ENCODE results near the gene SERTAD2. TPM values are rescaled to one million over a fixed set of nuclear protein-coding genes. Genes with fewer than 3 reads are reported as not detected.

The SERTAD2 gene
- total RNA-seq, 2 donors from 2014 or later = 11.2 to 20.7 TPM

GRCh38 chr2:64640153-64641044, 13.3 kb downstream of the SERTAD2 start:
- intact Hi-C loops (cut with DNase I) = no loop called here
- Histone ChIP-seq H3K4me3 (no peak overlapping the region), H3K36me3 (peaks cover 1% of the 10 kb centered on the region), H3K27me3 (no peaks in the 10 kb centered on the region), H3K4me1 (no peaks in the 10 kb centered on the region), H3K9me3 (no peaks in the 10 kb centered on the region), H3K27ac (no peak overlapping the region), H3K9ac (ENCODE audit: low read depth in 2 of 2, low read length in 2 of 2) (no peak overlapping the region)
- TF ChIP-seq CTCF (IDR thresholded peaks at IDR 0.05) = no peak
- DNase-seq = no peak

- no peak for DNase-seq
- Histone ChIP-seq H3K27ac (no peak overlapping the region), H3K9ac (ENCODE audit: low read depth in 2 of 2, low read length in 2 of 2) (no peak overlapping the region), H3K27me3 (no peaks in the 10 kb centered on the region), H3K36me3 (peaks cover 7% of the 10 kb centered on the region), H3K4me1 (no peaks in the 10 kb centered on the region), H3K4me3 (no peak overlapping the region), H3K9me3 (no peaks in the 10 kb centered on the region)
- no peak for TF ChIP-seq CTCF (IDR thresholded peaks at IDR 0.05)
- intact Hi-C loops (cut with DNase I) = no loop called here
These were observed 14.0 kb downstream of the SERTAD2 start for GRCh38 chr2:64639691-64640090.

GRCh38 chr2:64638502-64639120, 15.1 kb downstream of the SERTAD2 start:
- no peaks in the 10 kb centered on the region for H3K27me3 ChIP-seq
- TF ChIP-seq CTCF (IDR thresholded peaks at IDR 0.05) = no peak
- no peak for DNase-seq
- intact Hi-C loops (cut with DNase I) = no loop called here
- no peak overlapping the region for H3K9ac ChIP-seq (ENCODE audit: low read depth in 2 of 2, low read length in 2 of 2)
- no peaks in the 10 kb centered on the region for H3K9me3 ChIP-seq
- H3K36me3 ChIP-seq = peaks cover 7% of the 10 kb centered on the region
- no peaks in the 10 kb centered on the region for H3K4me1 ChIP-seq
- H3K4me3 ChIP-seq = no peak overlapping the region
- H3K27ac ChIP-seq = no peak overlapping the region

- intact Hi-C loops (cut with DNase I) = no loop called here
- H3K4me1 ChIP-seq = no peaks in the 10 kb centered on the region
- no peaks in the 10 kb centered on the region for H3K27me3 ChIP-seq
- H3K27ac ChIP-seq = no peak overlapping the region
- no peak for DNase-seq
- H3K9ac ChIP-seq (ENCODE audit: low read depth in 2 of 2, low read length in 2 of 2) = no peak overlapping the region
- no peaks in the 10 kb centered on the region for H3K9me3 ChIP-seq
- H3K36me3 ChIP-seq = peaks cover 7% of the 10 kb centered on the region
- TF ChIP-seq CTCF (IDR thresholded peaks at IDR 0.05) = no peak
- no peak overlapping the region for H3K4me3 ChIP-seq
These were observed 15.8 kb downstream of the SERTAD2 start for GRCh38 chr2:64637931-64638330.

GRCh38 chr2:64637000-64637635, 16.6 kb downstream of the SERTAD2 start:
- no peak for TF ChIP-seq CTCF (IDR thresholded peaks at IDR 0.05)
- Histone ChIP-seq H3K4me1 (no peaks in the 10 kb centered on the region), H3K9ac (ENCODE audit: low read depth in 2 of 2, low read length in 2 of 2) (no peak overlapping the region), H3K4me3 (no peak overlapping the region), H3K9me3 (no peaks in the 10 kb centered on the region), H3K36me3 (peaks cover 7% of the 10 kb centered on the region), H3K27me3 (no peaks in the 10 kb centered on the region), H3K27ac (peak overlapping the region; percentile 23)
- intact Hi-C loops (cut with DNase I) = no loop called here
- DNase-seq = no peak

Data from colonic mucosa (tissue), 4 donors.